ENCODE measurements around the gene KIAA0319L. TPM values are rescaled to one million over a fixed set of nuclear protein-coding genes. Genes with fewer than 3 reads are reported as not detected.

The KIAA0319L gene
- total and polyA plus RNA-seq, 9 donors = 18.2 to 78.3 (median 42.7) TPM

DNA sequence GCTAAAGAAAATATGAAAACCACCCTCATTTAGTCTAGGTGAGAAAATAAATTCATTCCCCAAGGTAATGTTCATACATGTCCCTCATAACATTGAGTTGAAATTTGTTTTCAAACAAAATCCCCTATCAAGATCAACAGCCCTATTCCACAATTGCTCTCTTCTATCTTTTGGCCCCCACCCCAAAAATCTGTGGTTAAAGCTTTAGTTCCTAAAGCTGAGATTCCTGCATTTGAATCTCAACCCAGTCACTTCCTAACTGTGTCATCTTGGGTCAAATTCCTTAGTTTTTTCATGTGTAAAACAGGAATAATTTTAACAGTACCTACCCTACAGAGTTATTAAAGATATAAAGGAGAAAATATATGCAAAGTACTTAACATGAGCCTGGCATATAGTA is 22.0 kb downstream of the KIAA0319L start:
- Histone ChIP-seq H3K27ac (no peak overlapping the region), H3K4me1 (ENCODE audit: insufficient read depth) (peaks cover 17% of the 10 kb centered on the region), H3K27me3 (no peaks in the 10 kb centered on the region), H3K9me3 (no peaks in the 10 kb centered on the region), H3K4me3 (no peak overlapping the region), H3K36me3 (no peaks in the 10 kb centered on the region)
- TF ChIP-seq EP300 (IDR thresholded peaks at IDR 0.05) (no peak), CTCF (IDR thresholded peaks at IDR 0.05) (no peak), POLR2A (IDR thresholded peaks at IDR 0.05) (no peak)
- DNase-seq = no peak
- intact Hi-C loops (cut with DNase I) = no loop called here

DNA sequence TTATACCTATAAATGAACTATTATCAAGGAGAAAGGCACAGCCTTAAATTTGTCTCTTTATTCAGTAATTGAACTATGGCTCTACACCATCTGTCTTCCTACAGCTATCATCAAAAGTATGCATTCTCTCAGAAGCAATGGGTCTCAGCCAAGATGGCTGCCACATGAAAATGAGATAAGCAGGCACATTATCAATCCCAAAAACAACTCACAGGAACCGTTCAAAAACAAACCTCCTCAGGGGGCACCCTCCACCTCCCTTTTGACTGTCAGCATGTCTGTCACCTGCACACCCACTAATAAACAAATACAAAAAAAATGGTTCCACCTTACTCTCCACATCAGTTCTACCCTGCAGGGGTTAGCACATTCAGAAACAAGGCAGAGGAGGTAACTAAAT is 23.6 kb downstream of the KIAA0319L start:
- intact Hi-C loops (cut with DNase I) = no loop called here
- Histone ChIP-seq H3K9me3 (no peaks in the 10 kb centered on the region), H3K4me1 (ENCODE audit: insufficient read depth) (peaks cover 7% of the 10 kb centered on the region), H3K27me3 (no peaks in the 10 kb centered on the region), H3K27ac (no peak overlapping the region), H3K4me3 (no peak overlapping the region), H3K36me3 (no peaks in the 10 kb centered on the region)
- no peak for DNase-seq
- 3 to 9% (median 8%) methylated on average over 1 of the region's 1 CpG for WGBS, 3 donors
- TF ChIP-seq POLR2A (IDR thresholded peaks at IDR 0.05) (no peak), CTCF (IDR thresholded peaks at IDR 0.05) (no peak), EP300 (IDR thresholded peaks at IDR 0.05) (no peak)

DNA sequence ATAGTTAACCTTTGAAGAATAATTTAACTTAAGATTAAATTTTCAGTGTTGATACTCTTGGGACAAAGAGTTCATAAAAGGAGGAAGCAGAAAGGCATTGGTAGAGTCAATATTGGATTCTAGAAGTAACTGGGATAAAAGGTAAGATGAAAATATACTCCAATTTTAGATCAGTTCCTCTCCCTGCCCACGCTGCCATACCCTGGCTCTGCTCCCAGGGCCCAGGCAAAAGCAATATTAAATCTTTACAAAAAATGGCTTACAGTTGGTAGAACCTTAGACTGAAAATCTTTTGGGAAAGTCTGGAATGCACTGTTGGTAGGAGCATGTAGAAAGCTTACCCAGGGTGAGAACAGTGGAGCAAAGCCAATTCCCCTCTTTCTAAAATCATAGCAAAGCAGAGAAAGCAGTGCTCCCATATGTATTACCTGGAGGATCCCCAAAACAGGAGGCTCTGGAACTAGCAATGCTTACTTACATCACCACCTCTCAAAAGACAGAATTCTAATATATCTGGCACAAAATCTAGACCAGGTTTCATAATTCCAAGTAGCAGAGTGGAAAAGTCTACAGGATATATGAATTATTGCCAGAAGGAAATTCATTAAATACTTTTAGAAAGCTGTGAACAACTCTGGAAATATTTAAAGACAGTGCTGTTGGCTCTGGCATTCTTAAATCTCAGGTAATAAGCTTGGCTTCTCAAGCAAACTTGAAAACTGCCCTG is 24.5 kb downstream of the KIAA0319L start:
- intact Hi-C loops (cut with DNase I) = no loop called here
- Histone ChIP-seq H3K9me3 (no peaks in the 10 kb centered on the region), H3K4me1 (ENCODE audit: insufficient read depth) (peaks cover 4% of the 10 kb centered on the region), H3K4me3 (no peak overlapping the region), H3K27me3 (no peaks in the 10 kb centered on the region), H3K36me3 (no peaks in the 10 kb centered on the region), H3K27ac (no peak overlapping the region)
- TF ChIP-seq EP300 (IDR thresholded peaks at IDR 0.05) (no peak), POLR2A (IDR thresholded peaks at IDR 0.05) (no peak), CTCF (IDR thresholded peaks at IDR 0.05) (no peak)
- no peak for DNase-seq
- 48 to 60% (median 58%) methylated on average over 1 of the region's 1 CpG for WGBS, 3 donors

DNA sequence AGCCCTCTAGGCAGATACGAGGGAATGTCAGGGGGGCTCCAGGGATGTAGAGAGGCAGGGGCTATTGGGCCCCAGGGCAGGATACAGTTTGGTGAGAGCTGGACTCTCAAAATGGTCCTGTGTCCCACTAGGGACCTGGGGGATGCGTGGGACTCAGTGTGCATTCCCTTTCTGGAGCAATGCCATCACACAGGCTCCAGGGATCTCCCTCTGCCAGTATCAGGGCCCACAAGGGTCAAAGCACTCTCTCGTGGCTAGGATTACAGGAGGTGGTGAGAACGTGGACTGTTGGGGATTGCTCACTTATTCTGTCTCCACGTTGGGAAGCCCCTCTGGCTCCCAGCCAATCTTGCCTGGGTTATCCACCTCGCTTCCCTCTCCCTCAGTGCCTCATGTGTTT is 25.8 kb downstream of the KIAA0319L start:
- no peak overlapping the region for H3K4me3 ChIP-seq
- DNase-seq = no peak
- no peak overlapping the region for H3K27ac ChIP-seq
- intact Hi-C loops (cut with DNase I) = no loop called here
- peaks cover 3% of the 10 kb centered on the region for H3K4me1 ChIP-seq (ENCODE audit: insufficient read depth)
- H3K9me3 ChIP-seq = no peaks in the 10 kb centered on the region
- no peak for TF ChIP-seq EP300 (IDR thresholded peaks at IDR 0.05)
- TF ChIP-seq CTCF (IDR thresholded peaks at IDR 0.05) = no peak
- no peak for TF ChIP-seq POLR2A (IDR thresholded peaks at IDR 0.05)
- H3K36me3 ChIP-seq = no peaks in the 10 kb centered on the region
- no peaks in the 10 kb centered on the region for H3K27me3 ChIP-seq
- WGBS, 3 donors = 76 to 78% (median 76%) methylated on average over 6 of the region's 6 CpGs
